ENCODE results near the gene SLC5A6. TPM values are rescaled to one million over a fixed set of nuclear protein-coding genes. Genes with fewer than 3 reads are reported as not detected.

The SLC5A6 gene
- total RNA-seq, 1 donor from 2014 or later, result 20.8 TPM

DNA sequence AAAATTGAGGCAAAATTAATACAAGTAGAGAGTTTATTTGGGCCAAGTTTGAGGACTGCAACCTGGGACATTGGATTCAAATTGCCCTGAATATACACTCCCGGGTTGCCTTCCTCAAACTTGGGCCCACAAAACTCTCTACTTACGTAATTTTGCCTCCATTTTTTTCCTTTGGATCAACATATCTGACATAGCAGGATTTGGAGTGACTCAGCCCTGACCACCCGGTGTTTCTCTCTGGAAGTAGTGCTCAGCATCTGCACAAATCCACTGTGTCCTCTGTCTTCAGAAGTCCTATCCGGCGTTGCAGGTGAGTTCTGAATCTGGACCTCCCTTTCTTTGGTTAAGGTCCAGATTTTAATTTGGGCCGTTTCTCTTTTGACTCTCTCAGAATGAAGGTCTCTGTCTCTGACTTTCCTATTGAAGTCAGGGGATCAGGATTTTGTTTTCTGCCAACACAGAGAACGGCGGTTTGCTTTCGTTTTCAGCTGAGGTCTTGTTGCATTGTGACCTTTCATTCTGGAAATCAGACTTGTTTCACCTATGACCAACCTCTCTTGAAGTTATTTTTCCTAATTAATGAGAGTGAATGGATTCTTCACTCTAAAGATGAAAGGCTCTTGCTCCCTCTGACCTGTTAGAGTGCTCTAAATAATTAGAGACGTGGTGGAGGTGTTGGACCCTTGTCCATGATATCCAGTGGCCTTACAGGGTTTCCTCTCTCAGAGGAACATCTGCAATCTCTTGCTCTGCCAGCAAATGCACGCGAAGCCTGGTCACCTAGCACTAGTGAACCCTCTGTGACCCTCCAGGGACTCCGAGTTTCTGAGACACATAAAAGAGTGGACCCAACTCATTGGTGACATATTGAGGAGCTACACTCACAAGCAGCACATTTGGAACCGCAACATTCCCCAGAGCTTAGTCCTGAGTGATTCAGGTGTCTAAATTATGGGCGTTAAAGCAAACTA, 49.6 kb downstream of the SLC5A6 start:
- no peak overlapping the region for H3K27ac ChIP-seq
- H3K27me3 ChIP-seq (ENCODE audit: low read depth), result no peaks in the 10 kb centered on the region
- TF ChIP-seq, protein P1, sequence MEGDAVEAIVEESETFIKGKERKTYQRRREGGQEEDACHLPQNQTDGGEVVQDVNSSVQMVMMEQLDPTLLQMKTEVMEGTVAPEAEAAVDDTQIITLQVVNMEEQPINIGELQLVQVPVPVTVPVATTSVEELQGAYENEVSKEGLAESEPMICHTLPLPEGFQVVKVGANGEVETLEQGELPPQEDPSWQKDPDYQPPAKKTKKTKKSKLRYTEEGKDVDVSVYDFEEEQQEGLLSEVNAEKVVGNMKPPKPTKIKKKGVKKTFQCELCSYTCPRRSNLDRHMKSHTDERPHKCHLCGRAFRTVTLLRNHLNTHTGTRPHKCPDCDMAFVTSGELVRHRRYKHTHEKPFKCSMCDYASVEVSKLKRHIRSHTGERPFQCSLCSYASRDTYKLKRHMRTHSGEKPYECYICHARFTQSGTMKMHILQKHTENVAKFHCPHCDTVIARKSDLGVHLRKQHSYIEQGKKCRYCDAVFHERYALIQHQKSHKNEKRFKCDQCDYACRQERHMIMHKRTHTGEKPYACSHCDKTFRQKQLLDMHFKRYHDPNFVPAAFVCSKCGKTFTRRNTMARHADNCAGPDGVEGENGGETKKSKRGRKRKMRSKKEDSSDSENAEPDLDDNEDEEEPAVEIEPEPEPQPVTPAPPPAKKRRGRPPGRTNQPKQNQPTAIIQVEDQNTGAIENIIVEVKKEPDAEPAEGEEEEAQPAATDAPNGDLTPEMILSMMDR (IDR thresholded peaks at IDR 0.05), result no peak
- no peak for ATAC-seq
- DNase-seq, result no peak
- H3K9me3 ChIP-seq, result no peaks in the 10 kb centered on the region
- no peaks in the 10 kb centered on the region for H3K36me3 ChIP-seq
- no peaks in the 10 kb centered on the region for H3K4me1 ChIP-seq
- no peak overlapping the region for H3K4me3 ChIP-seq
- intact Hi-C loops (cut with DNase I), result no loop called here

DNA sequence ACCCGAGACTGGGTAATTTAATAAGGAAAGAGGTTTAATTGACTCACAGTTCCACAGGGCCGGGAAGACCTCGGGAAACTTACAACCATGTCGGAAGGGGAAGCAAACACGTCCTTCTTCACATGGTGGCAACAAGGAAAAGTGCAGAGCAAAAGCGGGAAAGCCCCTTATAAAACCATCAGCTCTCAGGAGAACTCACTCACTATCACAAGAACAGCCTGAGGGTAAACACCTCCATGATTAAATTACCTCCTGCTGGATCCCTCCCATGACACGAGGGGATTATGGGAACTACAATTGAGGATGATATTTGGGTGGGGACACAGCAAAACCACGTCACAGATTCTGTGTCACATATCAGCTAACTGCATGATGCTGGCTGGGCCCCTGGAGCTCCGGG, 51.9 kb downstream of the SLC5A6 start:
- H3K27ac ChIP-seq, result no peak overlapping the region
- no peaks in the 10 kb centered on the region for H3K27me3 ChIP-seq (ENCODE audit: low read depth)
- TF ChIP-seq, protein P1 (IDR thresholded peaks at IDR 0.05), result no peak
- intact Hi-C loops (cut with DNase I), result no loop called here
- H3K4me3 ChIP-seq, result no peak overlapping the region
- DNase-seq (no peak), ATAC-seq (no peak)
- no peaks in the 10 kb centered on the region for H3K9me3 ChIP-seq
- H3K4me1 ChIP-seq, result no peaks in the 10 kb centered on the region
- H3K36me3 ChIP-seq, result no peaks in the 10 kb centered on the region

DNA sequence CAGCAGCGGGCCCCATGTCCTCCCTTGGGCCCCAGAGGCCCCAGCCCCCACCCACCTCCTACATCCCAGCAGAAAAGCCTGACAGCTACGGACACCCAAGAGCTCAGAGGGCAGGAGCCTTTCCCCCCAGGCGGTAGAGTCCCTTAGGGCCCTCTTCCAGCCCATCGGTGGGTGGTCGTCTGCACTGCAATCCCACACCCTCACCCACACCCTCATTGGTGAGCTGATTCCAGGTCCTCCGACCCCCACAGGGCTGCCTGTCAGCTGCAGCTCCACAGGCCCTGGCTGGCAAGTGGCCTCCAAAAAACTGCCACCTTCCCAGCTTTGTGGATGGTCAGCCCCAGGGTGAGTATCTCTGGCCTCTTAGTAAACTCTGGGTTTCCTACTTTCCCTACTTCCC, 52.8 kb downstream of the SLC5A6 start:
- TF ChIP-seq, protein P1 (IDR thresholded peaks at IDR 0.05), result no peak
- no peak overlapping the region for H3K27ac ChIP-seq
- H3K9me3 ChIP-seq, result no peaks in the 10 kb centered on the region
- peak in 1 of 2 donors; percentile 18 for ATAC-seq
- no peaks in the 10 kb centered on the region for H3K4me1 ChIP-seq
- H3K36me3 ChIP-seq, result no peaks in the 10 kb centered on the region
- intact Hi-C loops (cut with DNase I), result no loop called here
- no peaks in the 10 kb centered on the region for H3K27me3 ChIP-seq (ENCODE audit: low read depth)
- DNase-seq, result no peak
- H3K4me3 ChIP-seq, result no peak overlapping the region

DNA sequence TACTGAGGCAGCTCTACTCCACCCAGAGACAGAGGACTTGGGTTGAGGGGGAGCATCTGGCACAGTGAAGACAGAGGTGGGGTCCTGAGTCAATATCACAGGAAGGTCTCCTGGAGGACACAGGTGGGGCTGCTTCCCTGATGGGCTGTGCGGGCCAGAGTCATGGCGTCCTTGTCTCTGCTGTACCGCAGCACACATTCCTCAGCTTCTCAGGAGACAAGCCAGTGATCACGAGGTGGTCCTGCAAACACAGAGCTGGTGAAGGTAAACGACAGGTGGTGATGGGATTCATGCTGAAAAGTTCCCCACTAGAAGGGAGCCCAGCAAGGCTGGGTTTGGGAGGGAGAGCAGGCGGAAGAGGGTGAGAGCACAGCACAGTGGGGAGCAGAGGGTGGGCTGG, 53.6 kb downstream of the SLC5A6 start:
- ATAC-seq, result no peak
- H3K9me3 ChIP-seq, result no peaks in the 10 kb centered on the region
- no peaks in the 10 kb centered on the region for H3K27me3 ChIP-seq (ENCODE audit: low read depth)
- no peak overlapping the region for H3K27ac ChIP-seq
- DNase-seq, result no peak
- no peak overlapping the region for H3K4me3 ChIP-seq
- intact Hi-C loops (cut with DNase I), result no loop called here
- no peaks in the 10 kb centered on the region for H3K36me3 ChIP-seq
- H3K4me1 ChIP-seq, result no peaks in the 10 kb centered on the region
- TF ChIP-seq, protein P1 (IDR thresholded peaks at IDR 0.05), result no peak

DNA sequence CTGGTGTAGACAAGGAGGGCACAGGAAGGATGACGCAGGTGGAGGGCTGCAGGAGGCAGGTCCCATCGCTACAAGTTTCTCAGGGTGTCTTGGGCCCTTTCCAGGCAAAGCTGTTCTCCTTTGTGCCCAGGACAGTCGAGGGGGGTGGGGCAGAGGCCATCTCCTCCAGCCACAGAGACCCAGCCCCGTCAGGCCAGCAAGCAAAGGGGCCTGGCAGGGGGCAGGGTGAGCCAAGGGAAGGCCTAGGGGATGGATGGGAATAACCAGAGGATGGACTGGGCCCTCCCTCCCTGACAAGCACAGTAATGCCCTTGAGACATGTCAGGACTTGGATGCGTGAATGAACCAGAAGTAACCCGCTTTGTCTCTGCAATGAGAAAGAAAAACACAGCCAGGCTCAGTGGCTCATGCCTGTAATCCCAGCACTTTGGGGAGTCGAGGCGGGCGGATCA, 57.0 kb downstream of the SLC5A6 start:
- no peak overlapping the region for H3K4me3 ChIP-seq
- H3K9me3 ChIP-seq, result no peaks in the 10 kb centered on the region
- ATAC-seq, result no peak
- intact Hi-C loops (cut with DNase I), result no loop called here
- H3K4me1 ChIP-seq, result no peaks in the 10 kb centered on the region
- H3K27ac ChIP-seq, result no peak overlapping the region
- H3K36me3 ChIP-seq, result no peaks in the 10 kb centered on the region
- TF ChIP-seq, protein P1 (IDR thresholded peaks at IDR 0.05), result no peak
- DNase-seq, result no peak
- H3K27me3 ChIP-seq (ENCODE audit: low read depth), result no peaks in the 10 kb centered on the region

Data from lower lobe of right lung (tissue), 2 donors.